ENCODE results near the gene DSC3. TPM values are rescaled to one million over a fixed set of nuclear protein-coding genes. Genes with fewer than 3 reads are reported as not detected.

DSC3 gene
- total RNA-seq, 1 donor from 2014 or later = 0.85 TPM

DNA sequence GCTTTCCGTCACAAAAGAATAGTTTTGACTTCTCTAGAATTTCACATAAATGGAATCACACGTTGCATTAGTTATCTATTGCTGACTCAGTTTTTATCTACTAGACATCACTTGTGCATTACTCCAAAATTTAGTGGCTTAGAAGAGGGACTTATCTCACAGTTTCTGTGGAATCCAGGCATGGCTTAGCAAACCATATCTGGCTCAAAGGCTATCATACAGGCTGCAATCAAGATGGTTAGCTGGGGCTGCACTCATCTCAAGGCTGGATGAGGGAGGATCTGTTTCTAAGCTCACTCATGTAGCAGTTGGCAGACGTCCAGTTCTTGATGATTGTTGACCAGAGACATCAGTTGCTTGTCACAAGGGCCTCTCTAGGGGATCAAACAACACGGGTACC lies 6.6 kb upstream of the DSC3 start:
- Histone ChIP-seq H3K27me3 (no peaks in the 10 kb centered on the region), H3K4me3 (no peak overlapping the region), H3K4me1 (no peaks in the 10 kb centered on the region), H3K36me3 (no peaks in the 10 kb centered on the region), H3K27ac (no peak overlapping the region), H3K9me3 (no peaks in the 10 kb centered on the region)
- TF ChIP-seq CTCF (IDR thresholded peaks at IDR 0.05) = no peak
- intact Hi-C loops (cut with DNase I) = no loop called here
- DNase-seq (ENCODE audit: low spot score in 2 of 2) = no peak

DNA sequence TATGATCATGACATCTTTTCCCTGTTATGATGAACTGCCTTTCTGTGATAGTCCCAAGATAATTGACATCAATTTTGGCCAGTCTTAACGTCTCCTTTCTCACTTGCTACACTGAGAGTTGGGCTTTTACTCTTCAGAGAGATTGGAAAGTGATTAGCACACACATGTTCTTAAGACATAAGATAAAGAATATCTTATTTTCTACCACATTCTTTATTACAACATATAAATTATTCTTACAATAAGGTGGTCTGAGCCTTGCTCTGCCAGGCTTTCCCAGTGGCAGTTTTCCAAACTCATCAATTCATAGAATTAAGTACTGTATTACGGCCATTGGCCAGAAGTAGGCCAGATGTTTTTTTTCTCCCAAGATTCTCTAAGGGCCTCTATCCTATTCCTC lies 5.7 kb upstream of the DSC3 start:
- no peaks in the 10 kb centered on the region for H3K27me3 ChIP-seq
- no peak for TF ChIP-seq CTCF (IDR thresholded peaks at IDR 0.05)
- H3K27ac ChIP-seq = no peak overlapping the region
- DNase-seq (ENCODE audit: low spot score in 2 of 2) = no peak
- intact Hi-C loops (cut with DNase I) = no loop called here
- no peaks in the 10 kb centered on the region for H3K9me3 ChIP-seq
- H3K4me3 ChIP-seq = no peak overlapping the region
- H3K36me3 ChIP-seq = no peaks in the 10 kb centered on the region
- no peaks in the 10 kb centered on the region for H3K4me1 ChIP-seq

- no peak overlapping the region for H3K4me3 ChIP-seq
- no peak for TF ChIP-seq CTCF (IDR thresholded peaks at IDR 0.05)
- H3K36me3 ChIP-seq = no peaks in the 10 kb centered on the region
- H3K9me3 ChIP-seq = no peaks in the 10 kb centered on the region
- intact Hi-C loops (cut with DNase I) = no loop called here
- H3K27me3 ChIP-seq = no peaks in the 10 kb centered on the region
- no peak overlapping the region for H3K27ac ChIP-seq
- DNase-seq (ENCODE audit: low spot score in 2 of 2) = no peak
- H3K4me1 ChIP-seq = no peaks in the 10 kb centered on the region
Observed at GRCh38 chr18:31046916-31047315, 4.4 kb upstream of the DSC3 start.

GRCh38 chr18:31045599-31045998 lies 3.1 kb upstream of the DSC3 start:
- TF ChIP-seq CTCF (IDR thresholded peaks at IDR 0.05) = no peak
- no peak for DNase-seq (ENCODE audit: low spot score in 2 of 2)
- Histone ChIP-seq H3K4me3 (no peak overlapping the region), H3K36me3 (no peaks in the 10 kb centered on the region), H3K9me3 (no peaks in the 10 kb centered on the region), H3K27me3 (peaks cover 11% of the 10 kb centered on the region), H3K27ac (no peak overlapping the region), H3K4me1 (no peaks in the 10 kb centered on the region)
- intact Hi-C loops (cut with DNase I) = no loop called here

GRCh38 chr18:31044926-31045325 lies 2.4 kb upstream of the DSC3 start:
- Histone ChIP-seq H3K9me3 (no peaks in the 10 kb centered on the region), H3K4me1 (no peaks in the 10 kb centered on the region), H3K27me3 (peaks cover 11% of the 10 kb centered on the region), H3K4me3 (no peak overlapping the region), H3K36me3 (no peaks in the 10 kb centered on the region), H3K27ac (no peak overlapping the region)
- no peak for DNase-seq (ENCODE audit: low spot score in 2 of 2)
- intact Hi-C loops (cut with DNase I) = no loop called here
- no peak for TF ChIP-seq CTCF (IDR thresholded peaks at IDR 0.05)

DNA sequence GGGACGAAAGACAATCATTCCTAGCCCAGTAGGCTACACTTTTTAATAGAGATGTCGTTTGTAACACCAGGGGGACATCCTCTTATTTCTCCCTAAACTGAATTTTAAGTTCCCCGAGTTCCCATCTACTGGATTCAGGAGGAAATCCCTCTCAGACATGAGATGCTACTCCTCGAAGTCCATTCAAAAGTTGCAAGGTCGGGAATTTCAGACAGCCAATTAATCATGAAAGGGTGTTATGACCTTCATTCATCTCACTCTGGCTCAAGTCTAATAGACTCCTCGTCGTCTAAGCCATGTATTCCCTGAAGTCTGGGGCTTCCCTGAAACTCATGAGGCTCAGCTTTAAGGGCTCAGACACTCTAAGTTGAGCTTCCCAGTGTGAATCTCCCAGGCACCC lies 1.2 kb upstream of the DSC3 start:
- TF ChIP-seq CTCF (IDR thresholded peaks at IDR 0.05) = no peak
- Histone ChIP-seq H3K4me1 (no peaks in the 10 kb centered on the region), H3K9me3 (no peaks in the 10 kb centered on the region), H3K27me3 (peaks cover 11% of the 10 kb centered on the region), H3K4me3 (no peak overlapping the region), H3K36me3 (no peaks in the 10 kb centered on the region), H3K27ac (no peak overlapping the region)
- DNase-seq (ENCODE audit: low spot score in 2 of 2) = no peak
- intact Hi-C loops (cut with DNase I) = no loop called here

Measured in ascending aorta (tissue), 2 donors.